GM19035 (cell line): ENCODE results near the gene ADGRB3.
A peak's percentile ranks its signal among the peaks of the same experiment; 100 is the strongest.
"Not testable (repeated sequence)": the region's sequence is repeated elsewhere in the genome, so short reads cannot be mapped to it uniquely, and the experiment has no call there.

Source experiments
- ATAC-seq: cut with Tn5 transposase; IDR thresholded peaks from one replicate; pipeline ENCODE4 v1.9.1; 2021; ENCODE audit not compliant: unreplicated experiment

Gene ADGRB3

DNA sequence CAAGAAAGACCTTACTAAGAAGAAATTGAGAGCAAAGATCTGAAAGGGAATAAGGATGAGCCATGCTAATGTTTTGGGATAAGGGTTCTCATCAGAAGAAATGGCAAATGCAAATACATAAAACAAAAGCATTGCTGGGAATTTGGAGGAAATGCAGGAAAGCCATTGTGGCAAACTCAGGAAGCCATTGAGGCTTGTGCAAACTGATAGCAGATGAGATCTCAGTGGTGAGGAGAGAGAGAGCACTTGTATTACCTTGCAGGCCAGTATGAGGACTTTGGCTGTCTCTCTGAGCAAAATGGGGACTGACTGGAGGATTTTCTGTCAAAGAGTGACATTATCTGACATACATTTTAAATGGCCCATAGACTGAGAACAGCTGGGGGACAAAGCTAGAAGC is 103.0 kb downstream of the ADGRB3 start:
- no peak for ATAC-seq

DNA sequence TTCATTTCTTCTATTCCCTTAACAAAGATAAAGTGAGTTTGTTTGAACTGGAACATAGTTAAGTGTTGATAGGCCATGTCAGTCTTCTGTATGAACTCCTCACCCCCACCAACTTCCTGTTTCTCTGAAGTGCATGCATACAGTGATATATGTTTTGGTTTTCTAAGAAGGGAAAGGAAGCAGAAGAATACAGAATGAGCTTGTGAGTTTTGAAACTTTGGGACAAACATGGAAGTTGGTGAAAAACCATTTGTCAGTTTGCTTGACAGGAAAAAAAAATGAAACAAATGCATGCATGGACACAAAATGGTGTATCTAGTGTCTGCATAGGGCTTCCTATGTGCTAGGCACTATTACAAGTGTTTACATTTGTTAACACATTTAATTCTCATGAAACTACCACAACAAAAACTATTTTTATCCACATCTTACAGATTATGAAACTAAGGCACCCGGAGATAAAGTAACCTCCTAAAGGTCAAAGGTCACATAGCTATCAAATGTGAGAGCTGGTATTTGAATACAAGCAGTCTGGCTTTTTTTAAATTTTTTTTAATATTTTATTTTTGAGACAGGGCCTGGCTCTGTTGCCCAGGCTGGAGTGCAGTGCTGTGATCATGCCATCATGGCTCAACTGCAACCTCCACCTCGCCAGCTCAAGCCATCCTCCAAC is 105.9 kb downstream of the ADGRB3 start:
- peak; percentile 56 for ATAC-seq

DNA sequence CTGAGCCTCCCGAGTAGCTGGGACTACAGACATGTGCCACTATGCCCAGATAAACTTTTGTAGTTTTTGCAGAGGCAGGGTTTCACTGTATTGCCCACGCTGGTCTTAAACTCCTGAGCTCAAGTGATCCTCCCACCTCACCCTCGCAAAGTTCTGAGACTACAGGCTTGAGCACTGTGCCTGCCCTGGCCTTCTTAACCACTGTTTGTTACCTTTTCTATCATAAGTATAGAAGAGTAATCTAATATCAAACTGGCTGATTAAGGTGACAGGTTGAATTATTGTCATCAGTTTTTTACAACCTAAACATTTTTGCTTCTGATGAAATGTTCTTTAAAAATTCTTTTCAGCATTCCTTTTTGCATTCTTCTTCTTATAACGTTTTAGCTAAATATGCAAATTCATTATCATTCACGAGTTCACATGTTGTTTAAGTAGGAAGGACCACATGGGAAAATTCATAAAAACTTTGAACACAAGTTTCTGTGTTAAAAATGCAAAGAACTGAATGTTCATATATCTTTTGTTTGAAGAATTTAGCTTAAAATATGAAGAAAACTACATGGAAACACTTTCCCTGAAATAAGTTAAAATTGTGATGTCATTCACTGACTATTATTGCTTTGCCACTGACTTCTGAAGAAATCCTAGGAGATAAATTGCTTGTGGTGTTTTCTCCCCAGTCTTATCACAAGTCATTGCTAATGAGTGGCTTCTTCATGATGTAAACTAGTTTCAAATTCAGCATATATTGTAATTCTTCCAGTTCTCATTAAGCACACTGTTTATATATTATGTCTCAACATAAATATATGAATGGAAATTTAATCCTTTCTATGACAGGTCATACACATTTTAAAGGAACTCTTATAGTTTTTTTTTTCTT is 106.7 kb downstream of the ADGRB3 start:
- no peak for ATAC-seq

DNA sequence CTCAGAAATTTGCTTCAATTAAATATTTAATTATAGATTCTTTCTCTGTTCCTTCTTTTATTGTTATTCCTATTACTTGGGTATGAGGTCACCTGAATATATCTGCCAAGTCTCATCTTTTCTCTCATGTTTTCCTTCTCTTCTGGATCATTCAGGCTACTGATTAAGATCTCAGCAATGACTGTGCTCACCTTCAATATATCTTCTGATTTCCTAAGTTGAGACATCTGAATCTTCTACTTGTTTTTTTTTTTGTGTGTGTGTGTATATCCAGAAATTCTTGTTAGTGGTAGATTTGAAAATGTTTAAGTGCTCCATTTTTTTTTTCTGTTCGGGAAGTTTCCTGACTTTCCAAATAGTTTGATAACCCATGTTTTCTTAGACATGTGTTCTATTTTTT is 108.0 kb downstream of the ADGRB3 start:
- ATAC-seq = no peak

DNA sequence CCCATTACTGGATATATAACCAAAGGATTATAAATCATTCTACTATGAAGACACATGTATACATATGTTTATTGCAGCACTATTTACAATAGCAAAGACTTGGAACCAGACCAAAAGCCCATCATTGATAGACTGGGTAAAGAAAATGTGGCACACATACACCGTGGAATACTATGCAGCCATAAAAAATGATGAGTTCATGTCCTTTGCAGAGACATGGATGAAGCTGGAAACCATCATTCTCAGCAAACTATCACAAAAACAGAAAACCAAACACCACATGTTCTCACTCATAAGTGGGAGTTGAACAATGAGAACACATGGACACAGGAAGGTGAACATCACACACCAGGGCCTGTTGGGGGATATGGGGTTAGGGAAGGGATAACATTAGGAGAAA is 109.3 kb downstream of the ADGRB3 start:
- ATAC-seq = not testable (repeated sequence)

DNA sequence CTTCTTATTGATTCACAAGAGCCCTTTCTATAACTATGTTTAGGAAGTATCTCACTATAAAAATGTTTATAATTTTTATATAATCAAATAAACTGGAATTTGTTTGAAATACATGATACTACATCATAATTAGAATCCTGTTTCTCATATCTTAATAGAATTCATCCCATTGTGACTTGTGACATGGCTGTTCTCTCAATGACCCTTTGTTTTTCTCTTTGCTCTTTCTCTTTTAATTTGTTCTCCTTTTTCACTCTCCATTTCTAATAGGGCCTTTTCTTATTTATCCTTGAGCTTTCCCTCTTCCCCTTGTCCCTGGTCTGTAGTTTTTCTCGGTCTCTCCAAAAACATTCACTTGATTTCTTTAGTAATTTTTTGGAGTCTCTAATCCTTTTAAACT is 111.3 kb downstream of the ADGRB3 start:
- no peak for ATAC-seq

DNA sequence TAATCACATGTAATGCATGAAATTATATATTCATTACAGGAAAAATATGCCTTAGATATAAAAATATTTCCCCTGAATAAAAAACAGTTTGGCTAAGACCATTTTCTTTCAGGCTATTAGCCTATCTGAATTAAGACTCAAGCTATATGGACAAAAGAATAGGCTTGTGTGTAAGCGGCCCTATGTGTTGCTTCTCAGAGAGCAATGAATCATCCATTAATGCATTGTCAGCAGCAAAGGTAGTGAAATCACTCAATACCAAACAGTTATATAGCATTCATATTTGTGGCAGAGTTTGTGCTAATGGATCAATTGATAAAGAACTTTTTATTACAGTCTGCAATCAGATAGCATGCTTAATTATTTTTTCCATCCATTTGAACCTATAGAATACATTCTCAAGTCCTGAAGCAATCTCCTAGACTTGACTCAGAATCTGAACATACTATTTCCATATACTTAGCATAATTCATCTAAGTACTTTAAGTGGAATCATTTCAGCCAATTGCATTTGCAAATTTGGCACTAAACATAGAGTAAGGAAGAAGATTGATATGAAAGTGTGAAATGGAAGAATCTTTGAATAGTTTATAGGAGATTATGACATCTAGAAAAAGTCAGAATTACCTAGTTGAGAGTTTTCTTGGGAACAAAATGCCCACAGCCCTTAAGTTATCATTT is 112.2 kb downstream of the ADGRB3 start:
- ATAC-seq = no peak

DNA sequence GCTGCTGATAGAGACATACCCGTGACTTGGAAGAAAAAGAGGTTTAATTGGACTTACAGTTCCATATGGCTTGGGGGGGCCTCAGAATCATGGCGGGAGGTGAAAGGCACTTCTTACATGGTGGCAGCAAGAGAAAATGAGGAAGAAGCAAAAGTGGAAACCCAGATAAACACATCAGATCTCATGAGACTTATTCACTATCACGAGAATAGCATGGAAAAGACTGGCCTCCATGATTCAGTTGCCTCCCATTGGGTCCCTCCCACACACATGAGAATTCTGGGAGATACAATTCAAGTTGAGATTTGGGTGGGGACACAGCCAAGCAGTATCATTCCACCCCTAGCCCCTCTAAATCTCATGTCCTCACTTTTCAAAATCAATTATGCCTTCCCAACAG is 112.8 kb downstream of the ADGRB3 start:
- ATAC-seq = not testable (repeated sequence)

DNA sequence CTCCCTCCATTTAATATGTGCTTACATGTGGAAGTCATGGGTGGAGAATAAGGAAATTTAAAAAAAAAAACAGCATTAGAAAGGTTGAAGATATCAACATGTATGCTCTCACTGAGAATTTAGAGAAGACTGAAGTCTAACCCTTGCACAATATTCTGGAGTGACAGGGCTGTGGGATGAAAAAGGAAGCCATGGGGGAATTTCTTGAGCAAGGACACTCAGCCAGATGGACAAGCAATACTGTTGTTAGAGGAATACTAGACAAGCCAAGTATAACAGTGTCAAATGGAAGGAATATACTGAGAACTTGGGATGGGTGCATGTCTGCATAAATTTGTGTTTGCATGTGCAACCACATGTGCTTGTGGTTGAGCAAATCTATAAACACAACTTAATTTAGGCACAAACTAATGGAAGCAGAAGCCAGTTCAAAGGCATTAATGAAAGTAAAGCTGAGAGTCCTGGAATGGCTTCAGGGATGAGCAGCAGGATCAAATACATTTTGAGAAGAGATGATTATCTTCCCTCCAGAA is 119.7 kb downstream of the ADGRB3 start:
- no peak for ATAC-seq

DNA sequence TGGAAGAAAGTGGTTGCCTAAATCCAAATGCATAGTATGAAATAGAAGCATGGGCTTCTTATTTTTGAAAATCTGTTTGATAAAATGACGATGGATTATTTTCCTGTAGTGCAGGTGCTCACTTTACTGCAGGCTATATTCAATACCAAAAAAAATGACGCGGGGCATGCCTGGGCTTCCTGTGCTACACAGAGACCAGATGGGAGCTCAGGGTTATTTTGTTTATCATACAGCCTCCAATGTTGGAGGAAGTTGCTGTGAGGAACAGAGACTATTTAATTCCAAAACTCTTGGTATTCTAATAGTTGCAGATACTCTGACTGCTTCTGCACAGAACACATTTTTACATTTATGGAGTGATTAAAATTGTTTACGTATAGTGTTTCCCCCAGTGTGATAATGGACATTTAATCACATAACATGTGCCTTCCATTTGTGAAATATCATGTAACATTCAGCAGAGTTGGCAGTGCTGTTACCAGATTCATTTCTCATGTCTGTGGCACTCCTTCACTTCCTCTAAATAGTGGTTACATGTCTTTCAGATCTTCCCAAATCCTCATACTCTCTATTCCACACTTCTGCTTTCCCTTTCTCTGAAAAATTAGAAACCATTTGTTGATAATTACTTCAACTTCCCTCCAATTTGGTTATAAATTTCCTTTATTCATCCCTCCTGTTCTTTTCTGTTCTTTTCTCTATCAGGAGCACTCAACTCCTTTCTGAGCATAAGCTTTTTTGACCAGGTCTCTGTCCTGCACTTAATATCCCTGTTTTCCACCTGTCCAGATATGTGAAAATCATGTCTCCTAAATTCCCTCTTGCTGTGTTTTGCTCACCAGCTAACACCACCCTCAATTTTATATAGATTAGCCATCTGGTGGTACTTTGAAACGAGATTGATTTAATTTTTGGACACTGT is 121.6 kb downstream of the ADGRB3 start:
- no peak for ATAC-seq

DNA sequence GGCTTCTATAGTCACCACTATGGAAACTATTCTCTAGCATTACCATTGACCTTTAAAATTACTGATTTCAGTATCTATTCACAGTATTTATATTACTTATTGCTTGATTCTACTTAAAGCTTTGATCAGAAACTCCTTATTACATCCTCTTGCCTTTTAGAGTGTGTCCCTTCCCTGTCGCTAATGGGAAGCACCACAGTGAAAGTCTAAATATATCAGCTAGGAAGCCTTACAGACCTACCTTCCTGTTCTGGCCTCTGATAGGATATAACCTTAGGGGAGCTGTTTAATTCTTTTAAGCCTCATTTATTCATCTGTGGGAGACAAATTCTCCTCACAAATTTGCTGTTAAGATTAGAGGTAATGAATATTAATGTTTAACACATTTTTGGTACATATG is 122.7 kb downstream of the ADGRB3 start:
- no peak for ATAC-seq

DNA sequence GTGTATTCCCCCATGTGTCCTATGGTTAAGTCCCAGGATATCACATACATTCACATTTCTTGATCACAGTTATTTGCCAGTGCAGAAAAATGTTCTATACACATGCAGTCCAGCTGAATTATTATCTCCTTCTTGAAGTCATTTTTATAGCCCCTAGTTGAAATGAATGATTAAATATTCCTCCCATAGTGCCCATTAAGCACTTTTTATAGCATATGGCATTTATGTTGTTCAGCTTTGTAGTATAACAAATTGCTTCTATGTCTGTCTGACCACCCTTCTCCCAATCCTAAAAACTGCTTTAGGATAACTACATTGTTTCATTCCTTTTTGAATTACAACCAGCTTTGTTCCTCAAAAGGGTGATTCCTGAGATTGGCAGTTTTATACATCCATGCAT is 123.5 kb downstream of the ADGRB3 start:
- no peak for ATAC-seq

DNA sequence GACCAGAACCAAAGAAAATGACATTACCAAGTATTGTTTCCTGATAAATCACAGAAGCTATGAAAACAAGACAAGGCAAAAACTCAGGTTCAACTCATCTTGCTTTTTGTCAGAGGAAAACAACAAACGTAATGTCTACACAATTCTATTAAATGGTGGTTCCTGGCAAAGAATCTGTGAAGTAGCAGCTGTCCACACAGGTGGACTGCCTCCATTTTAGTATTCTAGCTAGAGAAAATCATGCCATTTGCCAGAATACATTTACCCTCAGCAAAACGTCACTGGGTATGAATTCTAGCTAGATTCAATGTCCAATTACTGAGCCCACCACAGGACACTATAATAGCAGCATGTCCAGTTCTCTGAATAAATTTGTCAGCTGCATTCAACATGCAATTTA is 125.4 kb downstream of the ADGRB3 start:
- ATAC-seq = no peak

DNA sequence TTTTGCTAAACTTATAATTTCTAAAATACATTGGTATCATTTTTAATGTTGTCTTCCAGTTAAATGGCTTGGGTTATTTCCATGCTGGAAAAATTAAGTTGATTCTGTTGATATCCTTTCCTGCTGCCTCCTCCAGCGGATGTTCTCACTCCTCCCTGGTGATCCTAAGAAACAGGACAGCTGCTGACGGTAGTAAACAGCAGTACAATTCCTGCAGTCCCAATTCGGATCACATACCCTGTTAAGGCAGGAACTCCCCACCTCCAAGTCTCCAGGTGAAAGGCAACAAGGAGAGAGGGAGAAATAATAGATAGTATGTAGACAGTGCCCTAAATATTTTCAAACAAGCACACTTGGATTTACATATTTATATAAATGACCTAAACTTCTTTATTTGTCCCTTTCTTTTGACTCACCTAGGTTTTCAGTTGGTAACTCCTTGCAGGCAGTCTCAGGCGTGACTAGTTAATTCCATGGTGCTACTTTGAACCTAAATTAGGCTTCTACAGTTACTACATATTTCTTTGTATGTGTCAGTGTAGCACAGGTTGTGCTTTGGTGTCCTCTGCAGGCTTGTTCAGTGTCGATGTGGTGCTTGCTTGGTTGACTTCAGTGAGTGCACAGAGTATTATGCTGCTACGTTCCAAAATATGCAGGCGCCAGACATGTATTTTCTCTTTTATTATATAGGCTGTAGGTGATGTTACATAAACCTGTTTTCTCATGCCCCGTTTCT is 126.0 kb downstream of the ADGRB3 start:
- no peak for ATAC-seq

DNA sequence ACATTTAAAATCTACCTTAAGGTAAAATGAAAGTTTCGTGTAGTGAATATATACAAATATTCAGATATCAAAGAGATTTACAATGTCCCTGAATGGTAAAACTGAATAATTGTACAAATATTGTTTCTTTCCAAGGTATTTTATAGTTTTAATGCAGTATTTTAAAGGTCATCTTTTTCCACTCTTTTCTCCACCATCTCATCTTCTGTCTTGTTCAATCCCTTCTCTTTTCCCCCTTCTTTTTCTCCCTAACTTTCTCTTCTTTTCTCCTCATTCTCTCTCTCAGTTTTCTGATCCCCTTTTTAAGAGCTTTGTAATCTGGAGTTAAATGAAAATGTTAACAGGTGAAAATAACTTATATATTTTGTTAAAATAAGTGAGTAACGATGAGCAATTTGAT is 126.9 kb downstream of the ADGRB3 start:
- ATAC-seq = no peak

DNA sequence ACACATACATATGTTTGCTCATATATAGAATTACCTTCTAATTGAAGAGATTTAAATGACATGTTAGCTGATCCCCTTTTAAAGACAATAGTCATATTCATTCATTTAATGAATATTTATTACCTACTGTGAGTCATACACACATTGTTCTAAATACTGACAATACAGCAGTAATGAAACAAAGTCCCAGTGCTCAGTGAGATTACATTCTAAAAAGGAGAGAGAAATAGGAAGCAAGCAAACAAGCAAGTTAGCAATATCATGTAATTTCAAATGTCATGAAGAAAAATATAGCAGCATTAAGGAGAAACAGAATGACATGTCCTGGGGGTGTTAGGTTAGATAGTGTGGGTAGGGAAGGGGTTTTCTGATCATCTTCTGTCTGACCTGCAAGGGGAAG is 136.3 kb downstream of the ADGRB3 start:
- ATAC-seq = no peak

DNA sequence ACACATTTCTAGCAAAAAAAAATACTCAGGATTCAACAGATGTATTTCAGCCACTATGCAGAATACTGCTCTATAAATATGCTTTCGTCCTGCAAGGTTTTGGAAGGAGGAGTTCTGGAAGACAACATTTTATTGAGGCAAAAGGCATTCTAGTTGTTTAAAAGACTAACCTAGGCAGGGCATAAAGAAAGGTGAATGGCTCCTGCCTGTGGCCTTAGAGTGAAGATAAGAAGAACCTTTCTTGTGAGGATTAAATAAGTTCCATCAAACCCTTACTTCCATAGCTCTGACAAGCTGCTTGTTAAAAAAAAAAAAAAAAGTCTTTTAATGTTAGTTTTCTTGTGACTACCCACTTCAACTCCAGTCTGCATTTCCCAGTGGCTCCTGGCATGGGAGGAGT is 139.8 kb downstream of the ADGRB3 start:
- no peak for ATAC-seq

DNA sequence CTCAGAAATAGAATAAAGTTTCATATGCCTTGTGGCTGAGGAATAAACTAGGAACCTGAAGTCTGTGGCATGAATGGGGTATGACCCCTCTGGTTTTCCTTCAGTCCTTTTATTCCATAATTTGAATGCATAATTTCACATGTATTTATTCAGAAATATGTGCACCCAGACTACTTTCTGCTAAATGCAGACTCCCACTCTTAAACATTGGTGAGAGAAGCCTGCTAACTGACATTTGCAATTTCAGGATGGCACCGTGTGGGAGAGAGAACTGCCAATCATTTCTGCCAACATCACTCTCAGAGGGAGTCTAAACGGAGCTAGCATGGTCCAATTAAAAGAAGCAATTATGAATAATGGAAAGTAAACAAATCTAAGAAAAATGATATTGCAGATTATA is 141.3 kb downstream of the ADGRB3 start:
- no peak for ATAC-seq

DNA sequence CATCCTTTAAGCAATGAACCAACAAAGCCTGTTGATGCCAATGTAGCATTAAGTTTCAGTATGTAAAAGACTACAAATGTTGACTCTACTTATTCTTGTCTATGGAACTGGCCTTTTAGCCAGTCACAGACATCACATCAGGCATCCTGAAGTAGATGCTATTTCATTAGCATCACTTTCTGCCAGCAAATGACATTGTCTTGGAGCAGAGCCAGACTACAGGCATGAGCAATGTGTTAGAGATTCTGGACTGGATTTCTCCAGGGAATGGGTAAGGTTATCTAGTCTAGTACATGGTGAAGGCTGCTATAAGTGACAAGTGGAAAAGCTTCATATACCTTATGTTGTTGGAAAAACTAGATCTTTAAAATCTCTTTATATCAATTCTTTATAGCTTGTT is 142.9 kb downstream of the ADGRB3 start:
- no peak for ATAC-seq
